Gastroesophageal sphincter (tissue), 4 donors: ENCODE results near the gene COL11A2. TPM values are rescaled to one million over a fixed set of nuclear protein-coding genes. Genes with fewer than 3 reads are reported as not detected.

Source experiments
- ATAC-seq: fragments of 150-250 bp; one replicate; pipeline ENCODE4 v1.9.1; 2016; ENCODE audit warnings: mild to moderate bottlenecking, moderate library complexity
- H3K27ac ChIP-seq, 4 donors: fragments of 200-600 bp; sonication (generic) in 3 of 4; 1 replicate in 3 of 4; 2 replicates in 1 of 4; pipeline ENCODE4 v1.5.1; 2016 to 2019
- H3K27me3 ChIP-seq: fragments of 200-600 bp; sonication (generic); one replicate; pipeline ENCODE4 v1.5.1; 2019
- H3K36me3 ChIP-seq, 2 donors: fragments of 200-600 bp; sonication (generic); one replicate each; pipeline ENCODE4 v1.5.1; 2019; ENCODE audit warnings: control low read depth in 1 of 2
- H3K4me1 ChIP-seq, 3 donors: fragments of 200-600 bp; sonication (generic); 1 replicate in 2 of 3; 2 replicates in 1 of 3; pipeline ENCODE4 v1.5.1; 2016 to 2019; ENCODE audit warnings: control low read depth in 2 of 3
- H3K4me3 ChIP-seq, 2 donors: fragments of 200-600 bp; sonication (generic); one replicate each; pipeline ENCODE4 v1.5.1; 2019; ENCODE audit warnings: mild to moderate bottlenecking in 1 of 2, moderate library complexity in 1 of 2
- H3K9me3 ChIP-seq, 3 donors: fragments of 200-600 bp; sonication (generic); one replicate each; pipeline ENCODE4 v1.5.1; 2017 to 2019; ENCODE audit warnings: control low read depth in 2 of 3
- EP300 ChIP-seq: sonication (generic); formaldehyde crosslinking; IDR thresholded peaks from one replicate; pipeline ENCODE4 v1.6.1; 2017; ENCODE audit warnings: antibody characterized with exemption, mild to moderate bottlenecking
- POLR2A ChIP-seq, 2 donors: fragments of 450-650 bp; IDR thresholded peaks; one replicate each; pipeline ENCODE4 v1.6.1; 2017; ENCODE audit warnings: antibody characterized with exemption in 2 of 2, mild to moderate bottlenecking in 2 of 2, moderate library complexity in 1 of 2
- POLR2AphosphoS5 ChIP-seq: sonication (generic); formaldehyde crosslinking; IDR thresholded peaks from one replicate; pipeline ENCODE4 v1.6.1; 2017; ENCODE audit warnings: antibody characterized with exemption
- WGBS, 2 donors: methylation state at CpG; one replicate each; pipeline ENCODE4 v1.1.5; 2018; ENCODE audit warnings: low coverage in 1 of 2; 5-methylcytosine and 5-hydroxymethylcytosine counted together
- total RNA-seq, 4 donors: library from RNA; depleted of rRNA; stranded (reverse); fragments of >200 nt; gene quantifications; one replicate each; pipeline ENCODE4 v1.1.0, GENCODE V29; 2016
- TF ChIP-seq, protein P1 (sequence below), 4 experiments: fragments of 200-600 bp in 2 of 4; fragments of 450-650 bp in 2 of 4; sonication (generic) in 1 of 4; IDR thresholded peaks; one replicate each; pipeline ENCODE4 v1.5.1; 2017 to 2019; ENCODE audit warnings: antibody characterized with exemption in 4 of 4, mild to moderate bottlenecking in 2 of 4, moderate library complexity in 2 of 4

COL11A2 gene
- total RNA-seq, 4 donors from 2014 or later: 0.35 to 1.4 (median 0.45) TPM

DNA sequence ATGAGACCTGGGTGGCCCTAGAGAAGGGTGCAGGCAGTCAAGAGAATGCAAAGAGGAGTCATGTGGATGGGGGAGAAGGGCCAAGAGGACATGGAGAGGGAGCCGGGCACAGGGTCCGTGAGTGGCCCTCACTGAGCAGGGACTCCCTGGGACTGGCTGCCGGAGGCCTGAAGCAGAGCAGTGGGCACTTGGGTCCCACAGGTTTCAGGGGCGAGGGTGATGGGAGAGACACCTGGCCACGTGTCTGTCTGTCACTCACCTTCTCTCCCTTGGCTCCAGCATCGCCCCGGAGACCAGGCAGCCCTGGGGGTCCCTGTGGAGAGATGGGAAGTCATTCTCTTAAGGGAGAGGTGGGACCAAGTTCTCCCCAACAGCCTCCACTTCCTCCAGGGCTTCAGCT lies 25.5 kb downstream of the COL11A2 start:
- Histone ChIP-seq H3K9me3 (no peaks in the 10 kb centered on the region), H3K4me1 (peaks cover 0 to 5% (median 2%) of the 10 kb centered on the region in 3 donors), H3K27me3 (no peaks in the 10 kb centered on the region), H3K36me3 (no peaks in the 10 kb centered on the region), H3K4me3 (no peak overlapping the region), H3K27ac (no peak overlapping the region)
- WGBS, 2 donors: 80 to 100% methylated on average over 1 of the region's 7 CpGs
- TF ChIP-seq POLR2AphosphoS5 (no peak), POLR2A (IDR thresholded peaks at IDR 0.05) (no peak), EP300 (no peak)
- TF ChIP-seq, protein P1, sequence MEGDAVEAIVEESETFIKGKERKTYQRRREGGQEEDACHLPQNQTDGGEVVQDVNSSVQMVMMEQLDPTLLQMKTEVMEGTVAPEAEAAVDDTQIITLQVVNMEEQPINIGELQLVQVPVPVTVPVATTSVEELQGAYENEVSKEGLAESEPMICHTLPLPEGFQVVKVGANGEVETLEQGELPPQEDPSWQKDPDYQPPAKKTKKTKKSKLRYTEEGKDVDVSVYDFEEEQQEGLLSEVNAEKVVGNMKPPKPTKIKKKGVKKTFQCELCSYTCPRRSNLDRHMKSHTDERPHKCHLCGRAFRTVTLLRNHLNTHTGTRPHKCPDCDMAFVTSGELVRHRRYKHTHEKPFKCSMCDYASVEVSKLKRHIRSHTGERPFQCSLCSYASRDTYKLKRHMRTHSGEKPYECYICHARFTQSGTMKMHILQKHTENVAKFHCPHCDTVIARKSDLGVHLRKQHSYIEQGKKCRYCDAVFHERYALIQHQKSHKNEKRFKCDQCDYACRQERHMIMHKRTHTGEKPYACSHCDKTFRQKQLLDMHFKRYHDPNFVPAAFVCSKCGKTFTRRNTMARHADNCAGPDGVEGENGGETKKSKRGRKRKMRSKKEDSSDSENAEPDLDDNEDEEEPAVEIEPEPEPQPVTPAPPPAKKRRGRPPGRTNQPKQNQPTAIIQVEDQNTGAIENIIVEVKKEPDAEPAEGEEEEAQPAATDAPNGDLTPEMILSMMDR (IDR thresholded peaks at IDR 0.05): no peak
- ATAC-seq: no peak

DNA sequence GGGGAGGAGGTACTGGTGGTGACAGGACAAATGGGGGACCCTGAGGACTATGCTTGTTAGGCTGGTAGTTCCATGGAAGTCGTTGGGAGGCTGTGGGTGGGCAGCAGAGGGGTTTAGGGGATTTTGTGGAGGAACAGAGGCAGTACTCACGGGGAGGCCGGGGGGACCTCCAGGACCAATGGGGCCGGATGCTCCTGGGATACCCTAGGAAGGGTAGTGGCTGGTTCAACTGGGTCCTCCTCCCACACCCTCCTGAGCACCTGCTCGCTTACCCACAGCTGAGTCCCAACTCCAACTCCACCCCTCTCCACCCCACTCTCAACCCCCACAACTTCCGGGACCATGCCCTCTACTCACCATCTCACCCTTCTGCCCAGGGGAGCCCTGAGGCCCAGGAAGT lies 25.9 kb downstream of the COL11A2 start:
- 73 to 100% methylated on average over 4 of the region's 6 CpGs for WGBS, 2 donors
- TF ChIP-seq, protein P1 (IDR thresholded peaks at IDR 0.05): no peak
- no peak for TF ChIP-seq EP300
- TF ChIP-seq POLR2AphosphoS5: no peak
- no peak for TF ChIP-seq POLR2A (IDR thresholded peaks at IDR 0.05)
- Histone ChIP-seq H3K4me1 (peaks cover 0 to 9% (median 3%) of the 10 kb centered on the region in 3 donors), H3K27me3 (no peaks in the 10 kb centered on the region), H3K9me3 (no peaks in the 10 kb centered on the region), H3K27ac (no peak overlapping the region), H3K36me3 (no peaks in the 10 kb centered on the region), H3K4me3 (no peak overlapping the region)
- ATAC-seq: no peak

DNA sequence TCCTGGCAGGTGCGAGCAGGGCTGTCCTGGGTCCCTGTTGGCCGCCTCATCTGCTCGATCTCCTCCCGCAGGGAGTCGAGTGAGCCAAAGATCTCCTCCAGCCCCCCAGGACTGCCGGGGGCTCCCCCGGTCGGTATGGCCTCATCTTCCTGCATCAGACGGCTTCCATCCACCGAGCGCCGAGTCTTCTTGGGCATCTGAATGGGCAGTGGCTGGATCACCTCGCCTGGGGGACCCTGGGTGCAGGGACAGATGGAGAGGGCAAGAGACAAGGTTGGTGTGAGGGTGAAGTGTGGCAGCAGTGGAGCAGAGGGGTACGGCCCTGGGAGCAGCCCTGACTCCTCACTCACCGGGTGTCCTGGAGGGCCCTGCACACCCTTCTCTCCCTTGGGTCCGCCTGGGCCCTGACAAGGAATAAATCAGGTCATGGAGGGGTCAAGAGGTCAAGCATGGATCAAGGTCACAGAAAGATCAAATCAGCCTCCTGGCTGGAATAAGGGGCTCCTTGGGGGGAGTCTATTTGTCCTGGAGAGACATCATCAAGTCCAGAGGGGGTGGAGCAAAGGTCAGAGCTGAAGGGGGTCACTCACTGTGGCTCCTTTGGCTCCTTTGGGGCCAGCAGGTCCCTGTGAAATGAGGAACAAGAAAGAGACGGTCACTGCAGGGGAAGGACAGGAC lies 26.5 kb downstream of the COL11A2 start:
- ATAC-seq: no peak
- H3K27me3 ChIP-seq: no peaks in the 10 kb centered on the region
- H3K36me3 ChIP-seq: no peaks in the 10 kb centered on the region
- H3K4me3 ChIP-seq: no peak overlapping the region
- TF ChIP-seq POLR2A (IDR thresholded peaks at IDR 0.05) (no peak), EP300 (no peak), POLR2AphosphoS5 (no peak)
- TF ChIP-seq, protein P1 (IDR thresholded peaks at IDR 0.05): no peak
- peaks cover 0 to 16% (median 8%) of the 10 kb centered on the region in 3 donors for H3K4me1 ChIP-seq
- H3K9me3 ChIP-seq: no peaks in the 10 kb centered on the region
- 67% methylated on average over 3 of the region's 17 CpGs; no CpG with 5 or more reads in 1 of the 2 donors for WGBS, 2 donors
- no peak overlapping the region for H3K27ac ChIP-seq

DNA sequence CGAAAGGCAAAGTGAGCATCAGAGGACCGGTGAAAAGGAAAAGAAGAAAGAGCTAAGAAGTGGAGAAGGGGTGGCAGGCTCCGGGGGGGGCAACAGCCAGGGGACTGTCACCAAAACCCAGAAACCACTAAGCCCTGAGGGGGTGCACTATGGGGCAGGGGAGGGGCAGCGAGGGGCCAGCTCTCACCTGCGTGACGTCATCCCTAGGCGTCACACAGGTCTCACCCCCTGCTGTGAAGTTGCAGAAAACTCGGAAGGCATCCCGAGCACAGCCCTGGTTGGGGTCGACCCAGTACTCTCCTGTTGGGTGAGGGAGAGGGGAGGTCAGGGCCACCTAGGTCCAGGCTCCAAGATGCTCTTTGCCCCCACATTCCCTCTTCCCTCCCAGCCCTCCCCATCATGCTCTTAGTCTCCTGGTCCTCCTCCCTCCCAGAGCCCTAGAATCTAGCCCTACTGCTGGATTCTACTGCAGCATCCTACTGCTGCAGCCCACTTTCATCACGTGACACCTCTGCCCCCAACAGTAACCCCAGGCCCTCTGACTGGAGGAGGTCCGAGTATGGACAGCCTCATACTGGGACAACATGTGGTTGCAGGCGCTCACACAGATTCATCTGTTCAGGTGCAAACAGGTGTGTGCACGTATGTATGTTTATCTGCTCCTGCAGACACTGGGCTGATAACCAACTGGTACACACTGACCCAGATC lies 27.4 kb downstream of the COL11A2 start:
- Histone ChIP-seq H3K4me3 (no peak overlapping the region), H3K9me3 (no peaks in the 10 kb centered on the region), H3K36me3 (no peaks in the 10 kb centered on the region), H3K27me3 (no peaks in the 10 kb centered on the region), H3K27ac (no peak overlapping the region), H3K4me1 (peaks cover 0 to 21% (median 12%) of the 10 kb centered on the region in 3 donors)
- WGBS, 2 donors: 64 to 69% methylated on average over 4 to 7 of the region's 14 CpGs
- TF ChIP-seq POLR2AphosphoS5 (no peak), EP300 (no peak), POLR2A (IDR thresholded peaks at IDR 0.05) (no peak)
- TF ChIP-seq, protein P1 (IDR thresholded peaks at IDR 0.05): no peak
- no peak for ATAC-seq

DNA sequence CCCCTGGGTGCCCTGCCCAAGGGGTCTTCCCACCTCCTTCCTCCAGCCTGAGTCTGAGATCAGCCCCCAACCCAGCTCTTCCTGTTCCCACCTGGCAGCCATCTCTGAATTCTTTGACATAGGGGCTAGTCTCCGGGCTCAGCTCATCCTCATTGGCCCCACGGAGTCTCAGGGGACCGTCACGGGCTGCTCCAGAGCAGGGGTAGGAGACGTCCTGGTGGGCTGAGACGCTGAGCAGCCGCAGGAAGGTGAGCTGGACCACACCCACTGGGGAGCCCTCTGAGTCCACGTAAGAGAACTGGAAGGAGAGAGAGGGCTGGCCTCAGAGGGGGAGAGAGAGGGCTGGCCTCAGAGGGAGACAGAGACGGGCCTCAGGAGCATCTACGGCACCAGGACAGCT lies 28.1 kb downstream of the COL11A2 start:
- no peak overlapping the region for H3K4me3 ChIP-seq
- TF ChIP-seq POLR2AphosphoS5 (no peak), EP300 (no peak), POLR2A (IDR thresholded peaks at IDR 0.05) (no peak)
- TF ChIP-seq, protein P1 (IDR thresholded peaks at IDR 0.05): no peak
- no peak for ATAC-seq
- no peaks in the 10 kb centered on the region for H3K27me3 ChIP-seq
- H3K27ac ChIP-seq: no peak overlapping the region
- 36 to 37% methylated on average over 2 to 6 of the region's 10 CpGs for WGBS, 2 donors
- H3K36me3 ChIP-seq: no peaks in the 10 kb centered on the region
- peaks cover 0 to 21% (median 12%) of the 10 kb centered on the region in 3 donors for H3K4me1 ChIP-seq
- no peaks in the 10 kb centered on the region for H3K9me3 ChIP-seq
